ENCODE measurements around the gene DLX5.

DLX5 gene

DNA sequence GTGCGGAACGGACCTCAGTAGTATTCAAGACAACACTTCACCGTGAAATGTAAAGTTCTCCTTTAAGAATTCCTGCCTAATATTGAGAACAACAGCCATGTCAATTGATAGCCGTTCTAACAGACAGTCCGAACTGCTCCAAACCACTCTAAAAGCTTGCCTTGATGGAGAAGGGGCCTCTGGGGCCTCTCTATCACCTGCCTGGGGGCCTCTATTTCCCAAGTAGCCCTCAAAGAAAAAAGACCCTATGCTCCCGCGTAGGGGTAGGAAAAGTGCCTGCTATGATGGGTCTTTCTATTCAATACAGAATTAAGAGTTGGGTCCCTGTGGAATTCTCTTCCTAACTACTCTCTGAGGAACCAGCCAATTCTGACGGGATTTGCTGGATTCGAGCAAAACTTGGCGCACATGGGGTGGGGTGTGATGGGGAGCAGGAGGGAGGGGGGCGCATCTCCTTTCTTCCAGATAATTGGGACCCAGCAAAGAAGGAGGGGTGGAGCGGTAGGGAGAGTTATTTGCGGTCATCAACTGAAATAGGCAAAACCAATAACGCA is 27.6 kb downstream of the DLX5 start:
- no peak overlapping the region for H3K27ac ChIP-seq (ENCODE audit: insufficient read depth, low read length, poor library complexity, severe bottlenecking)
- H3K36me3 ChIP-seq (ENCODE audit: control insufficient read depth, insufficient read depth, low read length) = no peaks in the 10 kb centered on the region
- peaks cover 50% of the 10 kb centered on the region for H3K27me3 ChIP-seq (replicated peaks; ENCODE audit: control insufficient read depth, insufficient read depth, low read length, poor library complexity, severe bottlenecking)
- no peaks in the 10 kb centered on the region for H3K4me1 ChIP-seq (ENCODE audit: control insufficient read depth, insufficient read depth, low read length, poor library complexity, severe bottlenecking)
- H3K9me3 ChIP-seq (ENCODE audit: control insufficient read depth, low read length) = no peaks in the 10 kb centered on the region
- no peak overlapping the region for H3K4me3 ChIP-seq (ENCODE audit: insufficient read depth, low read depth, low read length, poor library complexity, severe bottlenecking)
- no peak for DNase-seq

- no peaks in the 10 kb centered on the region for H3K9me3 ChIP-seq (ENCODE audit: control insufficient read depth, low read length)
- no peaks in the 10 kb centered on the region for H3K4me1 ChIP-seq (ENCODE audit: control insufficient read depth, insufficient read depth, low read length, poor library complexity, severe bottlenecking)
- H3K36me3 ChIP-seq (ENCODE audit: control insufficient read depth, insufficient read depth, low read length) = no peaks in the 10 kb centered on the region
- no peak overlapping the region for H3K4me3 ChIP-seq (ENCODE audit: insufficient read depth, low read depth, low read length, poor library complexity, severe bottlenecking)
- DNase-seq = no peak
- peaks cover 44% of the 10 kb centered on the region for H3K27me3 ChIP-seq (replicated peaks; ENCODE audit: control insufficient read depth, insufficient read depth, low read length, poor library complexity, severe bottlenecking)
- no peak overlapping the region for H3K27ac ChIP-seq (ENCODE audit: insufficient read depth, low read length, poor library complexity, severe bottlenecking)
Observed at GRCh38 chr7:96996111-96996957, 28.3 kb downstream of the DLX5 start.

DNA sequence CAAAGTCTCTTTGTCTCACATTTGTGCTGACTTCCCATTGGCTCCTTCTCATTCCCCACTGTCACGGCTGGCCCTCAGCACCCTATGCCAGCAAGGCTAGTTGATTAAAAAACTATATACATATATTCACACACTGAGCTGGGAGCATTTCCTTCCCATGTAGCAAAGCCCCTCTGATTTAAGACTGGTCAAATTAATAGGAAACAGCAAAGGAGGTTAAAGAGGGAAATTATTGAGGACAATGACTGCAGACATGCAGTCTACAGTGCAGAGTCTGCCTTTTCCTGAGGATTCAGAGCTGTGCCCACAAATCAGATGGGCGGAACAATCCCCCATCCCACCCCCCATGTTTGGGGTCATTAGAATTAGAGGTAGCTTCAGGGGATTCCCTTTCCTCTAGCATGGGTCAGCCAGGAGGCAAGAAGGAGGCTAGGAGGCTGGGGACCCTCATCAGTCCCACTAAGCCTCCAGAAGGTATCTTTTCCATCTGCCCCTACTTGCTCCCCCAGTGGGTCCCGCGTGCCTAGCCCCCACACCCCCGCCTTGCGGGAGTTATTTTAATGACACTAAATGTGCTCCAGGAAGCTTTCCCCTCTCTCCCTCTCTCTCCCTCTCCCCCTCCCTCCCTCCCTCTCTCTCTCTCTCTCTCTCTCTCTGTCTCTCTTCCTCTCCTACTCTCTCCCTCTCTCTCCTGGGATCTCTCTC is 29.1 kb downstream of the DLX5 start:
- H3K4me1 ChIP-seq (ENCODE audit: control insufficient read depth, insufficient read depth, low read length, poor library complexity, severe bottlenecking) = no peaks in the 10 kb centered on the region
- H3K27ac ChIP-seq (ENCODE audit: insufficient read depth, low read length, poor library complexity, severe bottlenecking) = no peak overlapping the region
- H3K27me3 ChIP-seq (replicated peaks; ENCODE audit: control insufficient read depth, insufficient read depth, low read length, poor library complexity, severe bottlenecking) = peaks cover 39% of the 10 kb centered on the region
- no peaks in the 10 kb centered on the region for H3K9me3 ChIP-seq (ENCODE audit: control insufficient read depth, low read length)
- no peak overlapping the region for H3K4me3 ChIP-seq (ENCODE audit: insufficient read depth, low read depth, low read length, poor library complexity, severe bottlenecking)
- H3K36me3 ChIP-seq (ENCODE audit: control insufficient read depth, insufficient read depth, low read length) = no peaks in the 10 kb centered on the region
- no peak for DNase-seq

- H3K4me1 ChIP-seq (ENCODE audit: control insufficient read depth, insufficient read depth, low read length, poor library complexity, severe bottlenecking) = no peaks in the 10 kb centered on the region
- peaks cover 48% of the 10 kb centered on the region for H3K27me3 ChIP-seq (replicated peaks; ENCODE audit: control insufficient read depth, insufficient read depth, low read length, poor library complexity, severe bottlenecking)
- no peak overlapping the region for H3K27ac ChIP-seq (ENCODE audit: insufficient read depth, low read length, poor library complexity, severe bottlenecking)
- DNase-seq = no peak
- no peak overlapping the region for H3K4me3 ChIP-seq (ENCODE audit: insufficient read depth, low read depth, low read length, poor library complexity, severe bottlenecking)
- no peaks in the 10 kb centered on the region for H3K9me3 ChIP-seq (ENCODE audit: control insufficient read depth, low read length)
- H3K36me3 ChIP-seq (ENCODE audit: control insufficient read depth, insufficient read depth, low read length) = no peaks in the 10 kb centered on the region
Observed at GRCh38 chr7:96993980-96994379, 30.7 kb downstream of the DLX5 start.

DNA sequence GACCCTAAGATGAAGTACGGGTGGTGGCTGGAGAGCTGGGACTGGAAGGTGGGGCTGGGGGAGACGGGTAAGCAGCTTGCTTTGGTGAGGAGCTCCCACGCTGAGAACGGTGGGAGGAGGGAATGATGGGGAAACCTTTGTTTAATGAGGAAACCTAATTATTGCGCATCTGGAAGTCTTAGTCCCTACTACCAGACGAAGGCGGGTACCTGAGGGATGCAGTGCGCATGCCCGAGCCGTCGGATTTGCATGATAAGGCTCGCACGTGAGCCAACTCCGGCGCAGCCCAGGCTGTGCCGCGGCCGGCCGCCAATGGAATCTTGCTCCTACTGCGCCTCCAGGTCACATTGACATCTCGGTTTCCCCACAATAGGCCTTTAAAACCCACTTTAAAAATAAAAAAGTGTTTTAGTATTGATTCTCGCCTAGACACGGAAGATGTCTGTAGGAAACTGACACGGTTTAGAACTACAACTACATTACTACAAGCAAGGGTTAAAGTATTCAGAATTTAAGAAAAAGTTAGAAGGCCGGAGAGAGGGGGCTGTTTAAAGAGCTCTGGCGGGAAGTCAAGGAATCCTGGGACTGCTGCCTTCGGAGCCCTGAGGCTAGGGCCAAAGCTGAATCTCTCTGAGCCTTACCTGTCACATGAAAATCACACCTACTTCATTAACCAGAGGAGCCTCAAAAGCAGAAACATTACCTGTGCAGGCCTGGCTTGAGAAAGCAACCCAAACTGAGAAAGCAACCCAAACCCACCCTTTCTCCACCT is 31.4 kb downstream of the DLX5 start:
- Histone ChIP-seq H3K4me1 (ENCODE audit: control insufficient read depth, insufficient read depth, low read length, poor library complexity, severe bottlenecking) (no peaks in the 10 kb centered on the region), H3K9me3 (ENCODE audit: control insufficient read depth, low read length) (no peaks in the 10 kb centered on the region), H3K27me3 (replicated peaks; ENCODE audit: control insufficient read depth, insufficient read depth, low read length, poor library complexity, severe bottlenecking) (peaks cover 44% of the 10 kb centered on the region), H3K36me3 (ENCODE audit: control insufficient read depth, insufficient read depth, low read length) (no peaks in the 10 kb centered on the region), H3K27ac (ENCODE audit: insufficient read depth, low read length, poor library complexity, severe bottlenecking) (no peak overlapping the region), H3K4me3 (ENCODE audit: insufficient read depth, low read depth, low read length, poor library complexity, severe bottlenecking) (no peak overlapping the region)
- no peak for DNase-seq

GRCh38 chr7:96992192-96993005 is 32.2 kb downstream of the DLX5 start:
- Histone ChIP-seq H3K36me3 (ENCODE audit: control insufficient read depth, insufficient read depth, low read length) (no peaks in the 10 kb centered on the region), H3K4me1 (ENCODE audit: control insufficient read depth, insufficient read depth, low read length, poor library complexity, severe bottlenecking) (no peaks in the 10 kb centered on the region), H3K27me3 (replicated peaks; ENCODE audit: control insufficient read depth, insufficient read depth, low read length, poor library complexity, severe bottlenecking) (peaks cover 36% of the 10 kb centered on the region), H3K4me3 (ENCODE audit: insufficient read depth, low read depth, low read length, poor library complexity, severe bottlenecking) (no peak overlapping the region), H3K9me3 (ENCODE audit: control insufficient read depth, low read length) (no peaks in the 10 kb centered on the region), H3K27ac (ENCODE audit: insufficient read depth, low read length, poor library complexity, severe bottlenecking) (no peak overlapping the region)
- no peak for DNase-seq

GRCh38 chr7:96991546-96992191 is 33.0 kb downstream of the DLX5 start:
- H3K36me3 ChIP-seq (ENCODE audit: control insufficient read depth, insufficient read depth, low read length) = no peaks in the 10 kb centered on the region
- DNase-seq = no peak
- H3K27me3 ChIP-seq (replicated peaks; ENCODE audit: control insufficient read depth, insufficient read depth, low read length, poor library complexity, severe bottlenecking) = peaks cover 30% of the 10 kb centered on the region
- H3K9me3 ChIP-seq (ENCODE audit: control insufficient read depth, low read length) = no peaks in the 10 kb centered on the region
- no peak overlapping the region for H3K4me3 ChIP-seq (ENCODE audit: insufficient read depth, low read depth, low read length, poor library complexity, severe bottlenecking)
- no peak overlapping the region for H3K27ac ChIP-seq (ENCODE audit: insufficient read depth, low read length, poor library complexity, severe bottlenecking)
- H3K4me1 ChIP-seq (ENCODE audit: control insufficient read depth, insufficient read depth, low read length, poor library complexity, severe bottlenecking) = no peaks in the 10 kb centered on the region

GRCh38 chr7:96989859-96990317 is 34.7 kb downstream of the DLX5 start:
- Histone ChIP-seq H3K4me1 (ENCODE audit: control insufficient read depth, insufficient read depth, low read length, poor library complexity, severe bottlenecking) (no peaks in the 10 kb centered on the region), H3K36me3 (ENCODE audit: control insufficient read depth, insufficient read depth, low read length) (no peaks in the 10 kb centered on the region), H3K27me3 (replicated peaks; ENCODE audit: control insufficient read depth, insufficient read depth, low read length, poor library complexity, severe bottlenecking) (peaks cover 23% of the 10 kb centered on the region), H3K9me3 (ENCODE audit: control insufficient read depth, low read length) (no peaks in the 10 kb centered on the region), H3K27ac (ENCODE audit: insufficient read depth, low read length, poor library complexity, severe bottlenecking) (no peak overlapping the region), H3K4me3 (ENCODE audit: insufficient read depth, low read depth, low read length, poor library complexity, severe bottlenecking) (no peak overlapping the region)
- DNase-seq = no peak

Measured in effector memory CD4-positive, alpha-beta T cell (primary cell).